Measurements from ENCODE around the gene LINC00237. TPM values are rescaled to one million over a fixed set of nuclear protein-coding genes. Genes with fewer than 3 reads are reported as not detected.

The LINC00237 gene
- total and polyA plus RNA-seq, 2 donors from 2014 or later, result not detected

DNA sequence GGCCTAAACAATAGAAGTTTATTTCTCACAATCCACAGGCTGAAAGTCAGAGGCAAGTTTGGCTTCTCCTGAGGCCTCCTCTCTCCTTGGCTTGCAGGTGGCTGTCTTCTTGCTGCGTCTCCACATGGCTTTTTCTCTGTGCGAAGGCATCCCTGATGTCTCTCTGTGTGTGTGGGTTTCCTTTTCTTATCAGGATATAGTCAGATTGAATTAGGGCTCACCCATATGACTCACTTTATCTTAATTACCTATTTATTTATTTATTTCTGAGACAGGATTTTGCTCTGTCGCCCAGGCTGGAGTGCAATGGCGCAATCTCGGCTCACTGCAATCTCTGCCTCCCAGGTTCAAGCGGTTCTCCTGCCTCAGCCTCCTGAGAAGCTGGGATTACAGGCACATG lies 30.7 kb downstream of the LINC00237 start:
- H3K27ac ChIP-seq (ENCODE audit: low read depth in 2 of 2, low read length in 2 of 2), result no peak overlapping the region
- H3K4me3 ChIP-seq (ENCODE audit: low read length in 3 of 3), result no peak overlapping the region
- TF ChIP-seq, protein P1, sequence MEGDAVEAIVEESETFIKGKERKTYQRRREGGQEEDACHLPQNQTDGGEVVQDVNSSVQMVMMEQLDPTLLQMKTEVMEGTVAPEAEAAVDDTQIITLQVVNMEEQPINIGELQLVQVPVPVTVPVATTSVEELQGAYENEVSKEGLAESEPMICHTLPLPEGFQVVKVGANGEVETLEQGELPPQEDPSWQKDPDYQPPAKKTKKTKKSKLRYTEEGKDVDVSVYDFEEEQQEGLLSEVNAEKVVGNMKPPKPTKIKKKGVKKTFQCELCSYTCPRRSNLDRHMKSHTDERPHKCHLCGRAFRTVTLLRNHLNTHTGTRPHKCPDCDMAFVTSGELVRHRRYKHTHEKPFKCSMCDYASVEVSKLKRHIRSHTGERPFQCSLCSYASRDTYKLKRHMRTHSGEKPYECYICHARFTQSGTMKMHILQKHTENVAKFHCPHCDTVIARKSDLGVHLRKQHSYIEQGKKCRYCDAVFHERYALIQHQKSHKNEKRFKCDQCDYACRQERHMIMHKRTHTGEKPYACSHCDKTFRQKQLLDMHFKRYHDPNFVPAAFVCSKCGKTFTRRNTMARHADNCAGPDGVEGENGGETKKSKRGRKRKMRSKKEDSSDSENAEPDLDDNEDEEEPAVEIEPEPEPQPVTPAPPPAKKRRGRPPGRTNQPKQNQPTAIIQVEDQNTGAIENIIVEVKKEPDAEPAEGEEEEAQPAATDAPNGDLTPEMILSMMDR (IDR thresholded peaks at IDR 0.05; ENCODE audit: borderline replicate concordance, extremely low read depth, insufficient read depth), result no peak
- no peaks in the 10 kb centered on the region for H3K9me3 ChIP-seq (ENCODE audit: control insufficient read depth in 2 of 3, insufficient read depth in 1 of 3, low read length in 3 of 3)
- no peak for DNase-seq
- intact Hi-C loops (cut with DNase I), result no loop called here
- no peak for FAIRE-seq
- no peaks in the 10 kb centered on the region for H3K4me1 ChIP-seq (ENCODE audit: control insufficient read depth in 2 of 3, insufficient read depth in 2 of 3, low read depth in 1 of 3, low read length in 3 of 3)
- no peaks in the 10 kb centered on the region for H3K27me3 ChIP-seq (ENCODE audit: control insufficient read depth, insufficient read depth, low read length)
- no peaks in the 10 kb centered on the region for H3K36me3 ChIP-seq (ENCODE audit: control insufficient read depth in 2 of 3, insufficient read depth in 3 of 3, low read length in 3 of 3)
- no peak overlapping the region for H3K9ac ChIP-seq (ENCODE audit: low read length in 3 of 3)

DNA sequence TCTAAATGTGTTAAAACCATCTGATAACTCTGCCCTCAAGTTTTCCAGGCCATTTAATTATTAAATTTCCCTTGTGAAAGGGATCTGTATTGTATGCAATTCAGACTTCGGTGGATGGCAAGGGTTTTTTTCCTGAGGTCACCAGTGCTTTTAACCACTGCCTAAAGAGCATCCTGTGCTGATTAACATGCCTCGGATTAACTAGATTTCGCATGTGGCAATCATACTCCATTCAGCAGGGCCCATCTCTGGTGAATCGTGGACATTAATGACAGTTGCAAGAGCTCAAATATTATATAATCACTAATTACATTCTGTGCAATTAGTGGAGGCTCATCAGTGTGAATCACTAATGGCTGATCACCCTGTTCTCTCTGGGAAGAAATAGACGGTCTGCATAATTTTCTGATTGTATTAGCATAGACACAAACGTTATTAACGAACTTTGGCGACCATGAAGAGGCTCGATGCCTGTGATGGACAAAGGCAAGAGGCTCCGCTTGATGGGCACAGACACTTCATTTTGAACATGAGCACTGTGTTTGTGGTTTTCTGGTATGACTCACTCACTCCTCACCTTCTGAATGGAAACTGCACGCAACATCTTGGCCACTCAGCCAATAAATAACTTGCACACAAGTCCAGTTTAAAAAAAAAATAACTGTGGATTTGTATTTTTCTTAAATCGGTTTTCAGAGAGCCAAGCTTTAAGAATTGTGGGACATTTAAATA lies 31.4 kb downstream of the LINC00237 start:
- FAIRE-seq (no peak), DNase-seq (no peak)
- Histone ChIP-seq H3K4me1 (ENCODE audit: control insufficient read depth in 2 of 3, insufficient read depth in 2 of 3, low read depth in 1 of 3, low read length in 3 of 3) (no peaks in the 10 kb centered on the region), H3K36me3 (ENCODE audit: control insufficient read depth in 2 of 3, insufficient read depth in 3 of 3, low read length in 3 of 3) (no peaks in the 10 kb centered on the region), H3K27me3 (ENCODE audit: control insufficient read depth, insufficient read depth, low read length) (no peaks in the 10 kb centered on the region), H3K9ac (ENCODE audit: low read length in 3 of 3) (no peak overlapping the region), H3K27ac (ENCODE audit: low read depth in 2 of 2, low read length in 2 of 2) (no peak overlapping the region), H3K4me3 (ENCODE audit: low read length in 3 of 3) (no peak overlapping the region), H3K9me3 (ENCODE audit: control insufficient read depth in 2 of 3, insufficient read depth in 1 of 3, low read length in 3 of 3) (no peaks in the 10 kb centered on the region)
- intact Hi-C loops (cut with DNase I), result no loop called here
- TF ChIP-seq, protein P1 (IDR thresholded peaks at IDR 0.05; ENCODE audit: borderline replicate concordance, extremely low read depth, insufficient read depth), result no peak

DNA sequence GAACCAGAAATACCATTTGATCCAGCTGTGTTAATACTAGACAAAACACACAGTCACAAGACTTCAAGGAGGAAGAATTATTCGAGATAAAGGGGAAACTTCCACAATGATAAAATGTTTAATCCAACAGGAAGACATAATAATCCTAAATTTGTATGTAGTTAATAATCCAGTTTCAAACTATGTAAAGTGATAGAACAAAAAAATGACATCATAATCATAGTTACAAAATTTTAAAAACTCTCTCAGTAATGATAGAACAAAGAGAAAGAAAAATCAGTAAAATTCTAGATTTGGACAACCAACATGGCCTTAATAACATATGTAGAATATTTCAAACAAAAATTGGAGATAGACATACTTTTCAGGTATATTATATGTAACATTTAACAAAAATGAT lies 38.9 kb downstream of the LINC00237 start:
- TF ChIP-seq, protein P1 (IDR thresholded peaks at IDR 0.05; ENCODE audit: borderline replicate concordance, extremely low read depth, insufficient read depth), result no peak
- H3K9ac ChIP-seq (ENCODE audit: low read length in 3 of 3), result no peak overlapping the region
- no peaks in the 10 kb centered on the region for H3K9me3 ChIP-seq (ENCODE audit: control insufficient read depth in 2 of 3, insufficient read depth in 1 of 3, low read length in 3 of 3)
- FAIRE-seq, result peak; percentile 83
- no peak overlapping the region for H3K4me3 ChIP-seq (ENCODE audit: low read length in 3 of 3)
- no peak for DNase-seq
- H3K36me3 ChIP-seq (ENCODE audit: control insufficient read depth in 2 of 3, insufficient read depth in 3 of 3, low read length in 3 of 3), result no peaks in the 10 kb centered on the region
- H3K4me1 ChIP-seq (ENCODE audit: control insufficient read depth in 2 of 3, insufficient read depth in 2 of 3, low read depth in 1 of 3, low read length in 3 of 3), result no peaks in the 10 kb centered on the region
- no peak overlapping the region for H3K27ac ChIP-seq (ENCODE audit: low read depth in 2 of 2, low read length in 2 of 2)
- no peaks in the 10 kb centered on the region for H3K27me3 ChIP-seq (ENCODE audit: control insufficient read depth, insufficient read depth, low read length)
- intact Hi-C loops (cut with DNase I), result no loop called here

DNA sequence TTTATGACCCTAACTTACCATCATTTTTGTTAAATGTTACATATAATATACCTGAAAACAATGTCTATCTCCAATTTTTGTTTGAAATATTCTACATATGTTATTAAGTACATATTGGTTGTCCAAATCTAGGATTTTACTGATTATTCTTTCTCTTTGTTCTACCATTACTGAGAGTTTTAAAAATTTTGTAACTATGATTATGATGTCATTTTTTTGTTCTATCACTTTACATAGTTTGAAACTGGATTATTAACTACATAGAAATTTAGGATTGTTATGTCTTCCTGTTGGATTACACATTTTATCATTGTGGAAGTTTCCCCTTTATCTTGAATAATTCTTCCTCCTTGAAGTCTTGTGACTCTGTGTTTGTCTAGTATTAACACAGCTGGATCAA lies 41.2 kb downstream of the LINC00237 start:
- H3K4me3 ChIP-seq (ENCODE audit: low read length in 3 of 3), result no peak overlapping the region
- no peaks in the 10 kb centered on the region for H3K27me3 ChIP-seq (ENCODE audit: control insufficient read depth, insufficient read depth, low read length)
- DNase-seq, result no peak
- FAIRE-seq, result no peak
- no peaks in the 10 kb centered on the region for H3K36me3 ChIP-seq (ENCODE audit: control insufficient read depth in 2 of 3, insufficient read depth in 3 of 3, low read length in 3 of 3)
- no peak overlapping the region for H3K9ac ChIP-seq (ENCODE audit: low read length in 3 of 3)
- TF ChIP-seq, protein P1 (IDR thresholded peaks at IDR 0.05; ENCODE audit: borderline replicate concordance, extremely low read depth, insufficient read depth), result no peak
- H3K9me3 ChIP-seq (ENCODE audit: control insufficient read depth in 2 of 3, insufficient read depth in 1 of 3, low read length in 3 of 3), result no peaks in the 10 kb centered on the region
- no peak overlapping the region for H3K27ac ChIP-seq (ENCODE audit: low read depth in 2 of 2, low read length in 2 of 2)
- H3K4me1 ChIP-seq (ENCODE audit: control insufficient read depth in 2 of 3, insufficient read depth in 2 of 3, low read depth in 1 of 3, low read length in 3 of 3), result no peaks in the 10 kb centered on the region
- intact Hi-C loops (cut with DNase I), result no loop called here

All from kidney (tissue), 14 donors.